Loucy (cell line): Measurements from ENCODE around the gene PPIG.
"Not testable (repeated sequence)": the region's sequence is repeated elsewhere in the genome, so short reads cannot be mapped to it uniquely, and the experiment has no call there.

ENCODE experiments used
- H2AFZ ChIP-seq: fragments of 200-600 bp; sonication (generic); 2 replicates; pipeline ENCODE4 v1.6.0; 2016; ENCODE audit warnings: antibody characterized with exemption, mild to moderate bottlenecking, low read length, moderate library complexity
- H3F3A ChIP-seq: fragments of 200-600 bp; 2 replicates; pipeline ENCODE4 v1.6.0; 2016; ENCODE audit warnings: antibody characterized with exemption, low read depth, mild to moderate bottlenecking
- H3K27me3 ChIP-seq: fragments of 200-600 bp; sonication (generic); 2 replicates; pipeline ENCODE4 v1.6.1; 2014; ENCODE audit warnings: low read length, mild to moderate bottlenecking; ENCODE audit not compliant: insufficient read depth, poor library complexity, severe bottlenecking
- H3K36me3 ChIP-seq: fragments of 200-600 bp; sonication (generic); 2 replicates; pipeline ENCODE4 v1.6.1; 2016; ENCODE audit warnings: low read length; ENCODE audit not compliant: insufficient read depth
- H3K4me1 ChIP-seq: fragments of 200-600 bp; sonication (generic); 2 replicates; pipeline ENCODE4 v1.5.1; 2014; ENCODE audit warnings: low read length, mild to moderate bottlenecking; ENCODE audit not compliant: insufficient read depth, poor library complexity, severe bottlenecking
- H3K4me2 ChIP-seq: fragments of 200-600 bp; sonication (generic); 2 replicates; pipeline ENCODE4 v1.6.0; 2014; ENCODE audit warnings: antibody characterized with exemption, low read length, low read depth, mild to moderate bottlenecking; ENCODE audit not compliant: poor library complexity, severe bottlenecking
- H3K4me3 ChIP-seq: fragments of 200-600 bp; sonication (generic); 2 replicates; pipeline ENCODE4 v1.5.1; 2014; ENCODE audit warnings: low read length, mild to moderate bottlenecking, mixed read lengths; ENCODE audit not compliant: poor library complexity, severe bottlenecking
- H3K79me2 ChIP-seq: fragments of 200-600 bp; sonication (generic); 2 replicates; pipeline ENCODE4 v1.6.1; 2014; ENCODE audit warnings: low read length; ENCODE audit not compliant: insufficient read depth
- H3K9ac ChIP-seq: fragments of 200-600 bp; sonication (generic); 2 replicates; pipeline ENCODE4 v1.6.0; 2014; ENCODE audit warnings: mild to moderate bottlenecking, low read depth, low read length, moderate library complexity; ENCODE audit not compliant: poor library complexity, severe bottlenecking
- H3K9me2 ChIP-seq: fragments of 200-600 bp; sonication (generic); replicated peaks from 2 replicates; pipeline ENCODE4 v1.6.1; 2016; ENCODE audit warnings: low read depth, low read length, mixed read lengths
- H3K9me3 ChIP-seq: fragments of 200-600 bp; sonication (generic); 2 replicates; pipeline ENCODE4 v1.6.1; 2014; ENCODE audit warnings: mild to moderate bottlenecking, antibody characterized with exemption, low read length, low read depth; ENCODE audit not compliant: insufficient read depth
- H4K20me1 ChIP-seq: fragments of 200-600 bp; sonication (generic); 2 replicates; pipeline ENCODE4 v1.6.0; 2014; ENCODE audit warnings: antibody characterized with exemption, low read length, mild to moderate bottlenecking; ENCODE audit not compliant: insufficient read depth, poor library complexity, severe bottlenecking
- CTCF ChIP-seq: fragments of 200-600 bp; sonication (generic); conservative IDR thresholded peaks from 2 replicates; pipeline ENCODE4 v1.5.1; 2014; ENCODE audit warnings: mild to moderate bottlenecking, antibody characterized with exemption, low read length
- EZH2phosphoT487 ChIP-seq: fragments of 200-600 bp; IDR thresholded peaks from 2 replicates; pipeline ENCODE4 v1.6.1; 2018; ENCODE audit warnings: antibody characterized with exemption, mild to moderate bottlenecking, moderate library complexity, borderline replicate concordance

PPIG gene

GRCh38 chr2:169609264-169609663 lies 25.1 kb downstream of the PPIG start:
- H3K9ac ChIP-seq = no peak overlapping the region
- TF ChIP-seq CTCF (no peak), EZH2phosphoT487 (no peak)
- no peak overlapping the region for H3K4me3 ChIP-seq
- H3K4me2 ChIP-seq = no peak overlapping the region
- no peak overlapping the region for H2AFZ ChIP-seq
- no peaks in the 10 kb centered on the region for H3K4me1 ChIP-seq
- no peaks in the 10 kb centered on the region for H3K9me3 ChIP-seq
- no peaks in the 10 kb centered on the region for H3K27me3 ChIP-seq
- peaks cover 2% of the 10 kb centered on the region for H4K20me1 ChIP-seq
- peaks cover 97% of the 10 kb centered on the region for H3K36me3 ChIP-seq
- no peaks in the 10 kb centered on the region for H3K9me2 ChIP-seq
- peaks cover 14% of the 10 kb centered on the region; the same call in 1 of the 2 replicates for H3K79me2 ChIP-seq
- no peaks in the 10 kb centered on the region for H3F3A ChIP-seq

- Histone ChIP-seq H3K36me3 (peaks cover 86% of the 10 kb centered on the region), H3K4me1 (no peaks in the 10 kb centered on the region), H3K4me2 (no peak overlapping the region), H3K27me3 (no peaks in the 10 kb centered on the region), H2AFZ (no peak overlapping the region), H3K9me2 (no peaks in the 10 kb centered on the region), H3K9ac (no peak overlapping the region), H3K4me3 (no peak overlapping the region), H3F3A (no peaks in the 10 kb centered on the region), H3K9me3 (peaks cover 4% of the 10 kb centered on the region; the same call in 1 of the 2 replicates), H3K79me2 (peaks cover 23% of the 10 kb centered on the region; the same call in 1 of the 2 replicates), H4K20me1 (peaks cover 3% of the 10 kb centered on the region)
- no peak for TF ChIP-seq EZH2phosphoT487
- no peak for TF ChIP-seq CTCF
Measured at GRCh38 chr2:169613876-169614275, 29.7 kb downstream of the PPIG start.

GRCh38 chr2:169615982-169616381 lies 31.8 kb downstream of the PPIG start:
- H3K4me3 ChIP-seq, H3K9me2 ChIP-seq, H2AFZ ChIP-seq, H4K20me1 ChIP-seq, H3F3A ChIP-seq, H3K27me3 ChIP-seq, H3K4me2 ChIP-seq, H3K9me3 ChIP-seq, H3K9ac ChIP-seq, H3K4me1 ChIP-seq: not testable (repeated sequence)
- peaks cover 83% of the 10 kb centered on the region for H3K36me3 ChIP-seq
- H3K79me2 ChIP-seq = peaks cover 42% of the 10 kb centered on the region; the same call in 1 of the 2 replicates

GRCh38 chr2:169619946-169620345 lies 35.8 kb downstream of the PPIG start:
- H2AFZ ChIP-seq = no peak overlapping the region
- peaks cover 74% of the 10 kb centered on the region for H3K36me3 ChIP-seq
- H3K9me2 ChIP-seq = no peaks in the 10 kb centered on the region
- no peak overlapping the region for H3K9ac ChIP-seq
- peaks cover 41% of the 10 kb centered on the region; the same call in 1 of the 2 replicates for H3K79me2 ChIP-seq
- no peak overlapping the region for H3K4me3 ChIP-seq
- H3K9me3 ChIP-seq = peaks cover 4% of the 10 kb centered on the region; the same call in 1 of the 2 replicates
- no peaks in the 10 kb centered on the region for H3K4me1 ChIP-seq
- no peak overlapping the region for H3K4me2 ChIP-seq
- H3F3A ChIP-seq = no peaks in the 10 kb centered on the region
- TF ChIP-seq EZH2phosphoT487 = no peak
- TF ChIP-seq CTCF = no peak
- peaks cover 3% of the 10 kb centered on the region for H4K20me1 ChIP-seq
- no peaks in the 10 kb centered on the region for H3K27me3 ChIP-seq
